GM12872 (cell line): ENCODE results near the gene ATP6V1A.

Experiments
- CTCF ChIP-seq: IDR thresholded peaks from 3 replicates; pipeline ENCODE4 v1.5.1; 2011; ENCODE audit warnings: low read depth, mild to moderate bottlenecking, low read length, moderate library complexity; ENCODE audit not compliant: insufficient read depth

The ATP6V1A gene

GRCh38 chr3:113828600-113828999 lies 81.8 kb downstream of the ATP6V1A start:
- TF ChIP-seq CTCF: no peak

- TF ChIP-seq CTCF: no peak
Measured at GRCh38 chr3:113829576-113830354, 82.9 kb downstream of the ATP6V1A start.

- no peak for TF ChIP-seq CTCF
Measured at GRCh38 chr3:113831103-113831355, 84.2 kb downstream of the ATP6V1A start.

- no peak for TF ChIP-seq CTCF
Measured at GRCh38 chr3:113832477-113833164, 85.8 kb downstream of the ATP6V1A start.

- TF ChIP-seq CTCF: no peak
Measured at GRCh38 chr3:113834983-113835382, 88.1 kb downstream of the ATP6V1A start.

- peak; percentile 92 for TF ChIP-seq CTCF
Measured at GRCh38 chr3:113838631-113839209, 91.9 kb downstream of the ATP6V1A start, which contains the start of gene GRAMD1C. Gene GRAMD1C (plus strand): TSS chr3:113838788. CDS start chr3:113838910, 122 bp downstream.

- no peak for TF ChIP-seq CTCF
Measured at GRCh38 chr3:113839551-113839950, 92.7 kb downstream of the ATP6V1A start.
